ENCODE results near the gene SPATS2L.

Gene SPATS2L

DNA sequence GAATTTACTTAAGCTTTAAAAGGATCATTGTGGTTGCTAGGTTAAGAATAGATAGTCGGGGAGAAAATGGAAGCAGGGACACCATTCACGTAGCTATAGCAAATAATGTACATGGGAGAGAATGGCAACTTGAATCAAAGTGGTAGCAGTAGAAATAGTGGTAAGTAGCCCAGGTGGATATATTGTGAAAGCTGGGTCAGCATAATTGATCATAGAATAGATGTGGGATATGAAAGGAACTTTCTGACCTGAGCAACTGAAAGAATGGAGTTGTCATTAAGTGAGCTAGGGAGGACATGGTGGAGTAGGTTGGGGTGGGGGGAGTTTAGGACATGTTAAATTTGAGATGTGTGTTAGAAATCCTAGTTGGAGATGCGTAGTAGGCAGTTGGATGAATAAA, 221.7 kb downstream of the SPATS2L start:
- Histone ChIP-seq H3K27me3 (ENCODE audit: insufficient read depth, low read depth, severe bottlenecking) (no peaks in the 10 kb centered on the region), H3K4me3 (ENCODE audit: low read depth, low read length) (no peak overlapping the region), H3K36me3 (peaks cover 2% of the 10 kb centered on the region; the same call in 1 of the 2 replicates), H3K9me3 (ENCODE audit: severe bottlenecking) (no peaks in the 10 kb centered on the region), H3K27ac (no peak overlapping the region)
- TF ChIP-seq, protein P1, sequence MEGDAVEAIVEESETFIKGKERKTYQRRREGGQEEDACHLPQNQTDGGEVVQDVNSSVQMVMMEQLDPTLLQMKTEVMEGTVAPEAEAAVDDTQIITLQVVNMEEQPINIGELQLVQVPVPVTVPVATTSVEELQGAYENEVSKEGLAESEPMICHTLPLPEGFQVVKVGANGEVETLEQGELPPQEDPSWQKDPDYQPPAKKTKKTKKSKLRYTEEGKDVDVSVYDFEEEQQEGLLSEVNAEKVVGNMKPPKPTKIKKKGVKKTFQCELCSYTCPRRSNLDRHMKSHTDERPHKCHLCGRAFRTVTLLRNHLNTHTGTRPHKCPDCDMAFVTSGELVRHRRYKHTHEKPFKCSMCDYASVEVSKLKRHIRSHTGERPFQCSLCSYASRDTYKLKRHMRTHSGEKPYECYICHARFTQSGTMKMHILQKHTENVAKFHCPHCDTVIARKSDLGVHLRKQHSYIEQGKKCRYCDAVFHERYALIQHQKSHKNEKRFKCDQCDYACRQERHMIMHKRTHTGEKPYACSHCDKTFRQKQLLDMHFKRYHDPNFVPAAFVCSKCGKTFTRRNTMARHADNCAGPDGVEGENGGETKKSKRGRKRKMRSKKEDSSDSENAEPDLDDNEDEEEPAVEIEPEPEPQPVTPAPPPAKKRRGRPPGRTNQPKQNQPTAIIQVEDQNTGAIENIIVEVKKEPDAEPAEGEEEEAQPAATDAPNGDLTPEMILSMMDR (IDR thresholded peaks at IDR 0.05; ENCODE audit: low read depth, low read length): no peak
- no peak for DNase-seq

Measured in WERI-Rb-1 (cell line).